Myocyte (in vitro differentiated cells): ENCODE measurements around the gene TMEM239. TPM values are rescaled to one million over a fixed set of nuclear protein-coding genes. Genes with fewer than 3 reads are reported as not detected.
A peak's percentile ranks its signal among the peaks of the same experiment; 100 is the strongest.
"Not testable (repeated sequence)": the region's sequence is repeated elsewhere in the genome, so short reads cannot be mapped to it uniquely, and the experiment has no call there.

Experiments used
- DNase-seq: peaks from one replicate; pipeline ENCODE4 v3.0.0-alpha.2; 2012; ENCODE audit warnings: low read depth
- polyA plus RNA-seq: library from polyadenylated mRNA; unstranded; fragments of >200 nt; gene quantifications from one replicate; pipeline ENCODE4 v1.2.1, GENCODE V29; 2012; ENCODE audit warnings: missing spikeins
- total RNA-seq: library from RNA; depleted of rRNA; stranded (reverse); fragments of >200 nt; gene quantifications from 2 replicates; pipeline ENCODE4 v1.2.3, GENCODE V29; 2014

The TMEM239 gene
- total RNA-seq, result not detected in 2 replicates
- not detected for polyA plus RNA-seq

- no peak for DNase-seq
Observed at GRCh38 chr20:2816030-2816582, at the start of gene TMEM239. Gene TMEM239, plus strand, starts transcription at chr20:2816364. Its CDS starts 191 bp downstream, at chr20:2816555.

- DNase-seq, result peak; percentile 59
Observed at GRCh38 chr20:2767768-2768631, 48.2 kb upstream of the TMEM239 start.

- DNase-seq, result peak; percentile 5
Observed at GRCh38 chr20:2768632-2769015, 47.5 kb upstream of the TMEM239 start.

DNA sequence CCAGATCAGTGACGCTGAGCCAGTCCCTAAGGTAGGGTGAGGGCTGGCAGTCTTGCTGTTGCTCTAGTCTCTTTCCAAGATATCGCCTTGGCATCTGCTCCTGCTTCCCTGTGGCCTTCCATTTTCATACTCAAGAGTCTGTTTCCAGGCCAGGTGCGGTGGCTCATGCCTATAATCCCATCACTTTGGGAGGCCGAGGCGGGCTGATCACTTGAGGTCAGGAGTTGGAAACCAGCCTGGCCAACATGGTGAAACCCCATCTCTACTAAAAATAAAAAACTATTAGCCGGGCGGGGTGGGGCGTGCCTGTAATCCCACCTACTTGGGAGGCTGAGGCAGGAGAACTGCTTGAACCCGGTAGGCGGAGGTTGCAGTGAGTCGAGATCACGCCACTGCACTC is 46.1 kb upstream of the TMEM239 start:
- not testable (repeated sequence) for DNase-seq

DNA sequence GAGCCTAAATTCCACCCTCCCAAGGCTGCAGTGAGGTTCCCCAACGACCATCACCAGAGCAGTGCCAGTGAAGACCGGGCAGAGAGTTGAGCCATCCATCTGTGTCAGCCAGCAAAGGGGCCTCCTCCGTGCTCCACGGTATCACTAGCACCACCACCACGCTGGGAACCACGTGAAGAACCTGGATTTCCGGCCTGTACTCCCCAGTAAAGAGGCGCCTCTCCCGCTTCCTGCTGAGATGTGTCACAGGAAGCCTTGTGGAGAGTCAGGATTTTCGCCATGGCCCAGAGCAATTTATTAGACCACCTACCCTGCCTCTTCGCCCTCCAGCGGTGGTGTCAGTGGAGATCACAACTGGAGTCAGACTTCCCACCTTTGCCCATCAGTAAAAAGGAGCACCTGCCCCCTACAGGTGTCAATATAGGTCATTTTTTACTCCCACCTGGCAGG is 44.5 kb upstream of the TMEM239 start:
- DNase-seq, result no peak

DNA sequence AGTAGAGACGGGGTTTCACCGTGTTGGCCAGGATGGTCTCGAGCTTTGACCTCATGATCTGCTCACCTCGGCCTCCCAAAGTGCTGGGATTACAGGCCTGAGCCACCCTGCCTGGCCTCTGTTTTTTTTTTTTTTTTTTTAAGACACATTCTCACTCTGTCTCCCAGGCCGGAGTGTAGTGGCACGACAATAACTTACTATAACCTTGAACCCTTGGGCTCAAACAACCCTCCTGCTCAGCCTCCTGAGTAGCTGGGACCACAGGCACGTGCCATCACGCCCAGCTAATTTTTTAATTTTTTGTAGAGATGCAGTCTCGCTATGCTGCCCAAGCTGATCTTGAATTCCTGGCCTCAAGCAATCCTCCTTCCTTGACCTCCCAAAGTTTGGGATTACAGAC is 42.4 kb upstream of the TMEM239 start:
- DNase-seq, result no peak

DNA sequence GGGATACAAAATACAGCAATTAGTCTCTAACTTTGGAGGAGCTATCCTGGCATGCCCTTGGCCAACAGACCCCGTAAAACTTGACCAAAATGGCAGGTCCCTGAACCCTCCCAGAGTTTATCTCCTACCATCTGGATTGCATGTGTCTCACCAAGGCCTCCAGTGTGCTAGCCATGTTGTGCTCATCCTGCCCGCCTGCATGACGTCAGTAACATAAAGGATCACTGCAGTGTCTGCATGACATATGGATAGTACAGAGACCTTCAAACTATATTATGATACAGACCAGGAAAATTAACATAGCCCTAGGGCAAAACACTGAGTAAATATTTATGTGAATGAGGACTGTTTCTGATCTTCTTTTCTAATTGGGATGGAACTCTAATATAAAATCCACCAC is 41.0 kb upstream of the TMEM239 start:
- DNase-seq, result no peak

- no peak for DNase-seq
Observed at GRCh38 chr20:2778602-2779321, 37.4 kb upstream of the TMEM239 start.

DNA sequence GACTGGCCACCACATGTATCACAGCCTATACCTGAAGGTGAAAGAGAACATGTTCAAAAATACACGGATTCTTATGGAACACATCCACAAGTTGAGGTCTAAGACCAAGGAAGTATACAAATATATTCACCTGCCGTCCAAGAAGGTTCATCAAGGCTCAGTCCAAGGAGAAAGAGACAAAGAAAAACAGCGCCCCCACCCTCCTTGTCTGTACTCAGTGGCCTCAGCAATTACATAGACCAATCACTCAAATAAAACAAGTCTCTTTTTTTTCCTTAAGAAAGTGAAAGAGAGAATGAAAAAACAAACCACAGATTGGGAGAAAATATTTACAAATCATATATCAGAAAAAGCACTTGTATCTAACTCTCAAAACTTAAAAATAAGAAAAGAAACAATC is 35.2 kb upstream of the TMEM239 start:
- no peak for DNase-seq

DNA sequence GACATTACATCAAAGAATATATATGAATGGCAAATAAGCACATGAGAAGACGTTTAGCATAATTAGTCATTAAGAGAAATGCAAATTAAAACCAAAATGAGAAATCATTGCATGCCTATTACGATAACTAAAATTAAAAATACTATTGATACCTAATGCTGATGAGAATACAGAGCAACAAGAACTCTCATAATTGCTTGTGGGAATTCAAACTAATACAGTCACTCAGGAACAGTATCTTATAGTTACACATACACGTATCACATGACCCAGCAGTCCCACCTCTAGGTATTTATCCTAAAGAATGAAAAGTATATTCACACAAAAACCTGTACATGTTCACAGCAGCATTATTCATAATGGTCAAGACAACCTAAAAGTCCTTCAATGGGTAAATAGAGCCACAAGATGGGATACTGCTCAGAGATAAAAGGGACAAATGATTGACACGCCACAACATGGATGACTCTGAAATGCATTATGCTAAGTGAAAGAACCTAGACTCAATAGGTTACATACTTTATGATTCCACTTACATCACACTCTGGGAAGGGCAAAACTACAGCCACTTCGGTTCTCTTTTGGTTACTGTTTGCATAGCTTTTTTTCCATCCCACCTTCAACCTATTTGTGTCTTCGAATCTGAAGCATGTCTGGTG is 32.1 kb upstream of the TMEM239 start:
- DNase-seq, result no peak

- DNase-seq, result no peak
Observed at GRCh38 chr20:2793471-2793870, 22.7 kb upstream of the TMEM239 start.

DNA sequence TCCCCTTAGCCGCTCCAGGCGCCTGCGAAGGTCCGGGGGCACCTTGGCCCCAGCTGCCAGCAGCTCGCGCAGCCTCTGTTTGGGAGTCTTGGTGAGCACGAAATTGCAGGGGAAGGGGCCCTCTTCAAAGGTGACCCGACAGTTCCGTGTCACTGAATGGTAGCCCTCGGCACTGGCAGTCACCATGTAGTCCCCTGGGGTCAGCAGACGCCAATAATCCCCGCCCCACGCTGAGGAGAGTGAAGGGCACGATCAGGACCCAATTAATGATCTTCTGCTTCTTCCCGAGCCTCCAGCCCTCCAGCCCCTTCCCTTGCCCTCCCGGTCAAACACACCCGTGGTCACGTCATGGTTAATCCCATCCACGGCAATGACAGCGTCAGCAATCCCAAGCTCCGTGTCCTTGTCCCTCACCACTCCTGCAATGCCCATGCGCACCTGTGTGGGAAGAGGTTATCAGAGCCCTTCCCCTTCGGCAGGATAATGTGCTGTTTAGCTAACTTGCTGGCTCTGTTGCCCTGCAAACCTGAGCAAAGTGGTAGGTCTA is 21.9 kb upstream of the TMEM239 start:
- DNase-seq, result no peak

DNA sequence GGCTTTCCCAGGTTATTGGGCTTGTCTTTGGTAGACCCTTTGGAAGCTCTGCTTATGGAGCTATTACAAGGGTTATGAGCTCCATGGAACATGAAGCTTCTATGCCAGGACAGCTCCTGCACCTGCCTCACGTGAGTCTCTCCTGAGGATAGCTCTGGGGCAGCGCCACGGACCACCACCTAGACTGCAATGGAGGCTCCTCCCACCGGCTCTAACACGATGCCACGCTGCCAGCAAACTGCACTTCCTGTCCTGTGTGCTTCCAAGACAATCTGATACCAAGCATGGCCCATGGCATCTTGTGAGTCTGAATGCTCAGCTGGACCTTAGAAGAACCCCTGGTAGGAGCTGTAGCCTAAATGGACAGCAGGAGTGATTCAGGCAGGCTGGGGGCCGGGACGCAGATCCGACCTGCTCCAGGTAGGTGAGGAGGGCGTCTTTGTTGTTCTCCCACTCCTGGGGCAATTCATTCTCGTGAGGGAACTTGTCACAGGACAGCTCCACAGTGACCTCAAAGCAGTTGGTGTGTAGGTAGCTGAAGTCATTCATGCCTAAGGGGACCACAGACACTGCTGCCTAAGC is 21.2 kb upstream of the TMEM239 start:
- no peak for DNase-seq

DNA sequence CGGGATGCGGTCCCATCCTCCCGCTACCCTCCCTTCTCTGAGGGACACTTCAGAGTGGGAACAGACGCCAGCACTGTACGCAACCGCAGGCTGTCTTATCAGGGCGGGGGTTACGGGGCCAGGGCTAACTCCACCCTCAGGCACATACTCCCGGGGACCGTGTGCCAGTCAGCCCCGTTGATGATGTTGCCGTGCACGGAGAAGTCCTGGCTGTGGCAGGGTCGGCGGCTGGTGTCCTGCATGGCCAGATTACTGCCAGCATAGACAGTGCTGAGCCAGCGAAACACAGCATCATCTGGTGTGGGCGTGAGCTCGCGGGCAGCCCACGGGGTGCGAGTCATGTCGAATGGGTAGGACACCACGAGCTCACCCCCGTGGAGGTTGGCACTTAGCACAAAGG is 20.7 kb upstream of the TMEM239 start:
- DNase-seq, result no peak

GRCh38 chr20:2796011-2796660 is 20.0 kb upstream of the TMEM239 start:
- no peak for DNase-seq

DNA sequence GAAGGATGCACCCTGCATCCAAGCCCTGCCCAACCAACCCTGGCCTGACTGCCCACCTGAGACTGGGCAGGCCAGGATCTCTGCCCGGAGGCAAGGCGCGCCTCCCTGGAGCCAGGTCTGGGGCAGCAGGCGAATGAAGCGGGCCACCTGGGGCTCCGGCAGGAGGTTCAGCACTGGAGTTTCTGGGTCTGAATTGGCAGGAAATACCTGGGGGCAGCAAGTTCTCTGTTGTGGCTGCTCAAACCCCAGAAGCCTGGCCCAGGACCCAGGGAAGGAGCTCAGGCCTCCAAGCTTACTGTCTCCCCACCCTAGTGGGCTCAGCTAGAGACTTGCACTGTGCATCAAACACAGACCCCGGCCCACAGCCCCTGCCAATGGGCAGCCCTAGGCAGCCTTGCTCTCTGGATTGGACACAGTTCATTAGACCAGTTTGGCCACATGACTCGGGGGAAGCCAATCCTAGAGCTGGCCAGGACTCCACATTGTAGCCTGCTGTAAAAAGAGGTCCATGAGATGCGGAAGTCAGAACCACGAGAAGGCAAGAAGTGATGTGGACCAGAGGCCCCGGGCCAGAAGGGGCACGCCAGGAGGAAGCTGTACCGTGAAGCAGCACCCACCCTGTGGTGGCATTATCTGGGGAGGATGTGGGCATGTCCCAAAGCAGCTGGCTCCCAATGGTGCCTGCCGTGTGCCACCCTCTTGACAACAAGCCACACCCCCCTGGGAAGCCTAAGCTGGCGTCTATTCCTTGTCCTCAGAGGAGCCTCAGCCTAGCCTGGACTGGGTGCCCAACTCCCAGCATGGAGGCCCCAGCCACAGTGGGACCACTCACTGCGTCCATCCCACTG is 18.8 kb upstream of the TMEM239 start:
- no peak for DNase-seq

DNA sequence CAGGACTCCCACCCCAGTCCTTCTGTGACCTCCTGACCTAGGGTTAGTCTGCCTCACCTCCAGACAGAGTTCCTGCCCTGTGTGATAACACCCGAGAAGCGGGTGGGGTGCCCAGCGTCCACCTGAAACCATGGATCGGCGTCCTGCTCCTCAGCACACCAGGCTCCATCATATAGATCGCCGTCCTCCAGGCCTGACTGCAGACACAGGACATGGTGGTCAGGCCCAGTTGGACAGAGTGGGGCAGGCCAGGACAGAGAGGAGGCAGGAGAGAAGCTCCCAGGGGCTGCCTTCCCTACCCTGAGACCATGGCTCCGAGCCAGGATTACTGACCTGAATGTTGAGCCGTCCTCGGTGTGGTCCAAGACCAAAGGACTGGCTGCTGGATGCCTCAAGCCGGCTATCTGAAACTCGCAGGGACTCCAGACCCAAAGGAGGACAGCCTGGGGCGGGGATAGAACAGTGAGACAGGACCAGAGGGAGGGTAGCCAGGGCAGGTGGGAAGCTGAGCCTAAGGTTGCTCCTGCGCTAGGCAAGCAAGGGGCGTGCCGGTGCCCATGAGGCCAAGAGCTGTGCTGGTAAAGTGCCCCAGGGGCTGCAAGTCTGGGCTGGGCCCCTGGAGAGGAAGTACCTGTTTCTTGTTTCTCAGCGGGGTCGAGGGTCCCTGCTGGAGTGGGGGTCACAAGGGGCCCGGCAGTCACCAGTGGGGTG is 17.9 kb upstream of the TMEM239 start:
- no peak for DNase-seq

DNA sequence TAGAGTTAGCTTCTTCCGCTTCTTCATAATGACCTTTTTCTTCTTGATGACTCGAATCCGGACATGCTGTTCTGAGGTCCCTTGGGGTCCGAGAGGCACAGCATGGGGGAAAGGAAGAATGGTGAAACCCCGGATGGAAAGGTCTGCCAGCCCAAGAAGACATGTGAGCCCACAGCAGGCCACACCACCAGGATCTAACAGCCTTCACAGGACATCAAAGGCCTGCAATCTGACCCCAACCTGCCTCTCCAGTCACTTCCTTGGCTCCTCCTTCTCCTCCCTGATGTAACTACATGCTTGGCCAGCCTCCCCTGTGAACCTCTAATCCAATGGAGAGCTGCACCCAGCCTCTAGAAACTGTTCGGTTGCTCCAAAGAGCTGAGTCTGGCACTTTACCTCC is 17.4 kb upstream of the TMEM239 start:
- DNase-seq, result no peak

- no peak for DNase-seq
Observed at GRCh38 chr20:2799271-2799670, 16.9 kb upstream of the TMEM239 start.
